Mesenchymal stem cell (in vitro differentiated cells and primary cell): ENCODE results near the gene MST1.

Experiments
- DNase-seq: peaks from one replicate; pipeline ENCODE4 v3.0.0-alpha.2; 2013
- H2AFZ ChIP-seq: one replicate; pipeline ENCODE4 v1.6.1; 2013; ENCODE audit warnings: low read depth, mild to moderate bottlenecking, control low read depth, inconsistent platforms, low read length, moderate library complexity
- H2AK5ac ChIP-seq: 2 replicates; pipeline ENCODE4 v1.6.1; 2013; ENCODE audit warnings: low read length, moderate library complexity, mild to moderate bottlenecking, inconsistent platforms; ENCODE audit not compliant: severe bottlenecking
- H2BK120ac ChIP-seq: one replicate; pipeline ENCODE4 v1.6.1; 2013; ENCODE audit warnings: low read depth, mild to moderate bottlenecking, inconsistent platforms, low read length, moderate library complexity
- H2BK12ac ChIP-seq, 2 experiments: one replicate each; pipeline ENCODE4 v1.6.1; 2013; ENCODE audit warnings: inconsistent platforms in 2 of 2, low read length in 2 of 2, mild to moderate bottlenecking in 2 of 2, moderate library complexity in 2 of 2, control low read depth in 1 of 2
- H2BK15ac ChIP-seq: one replicate; pipeline ENCODE4 v1.6.1; 2013; ENCODE audit warnings: mild to moderate bottlenecking, low read depth, inconsistent platforms; ENCODE audit not compliant: poor library complexity, severe bottlenecking
- H2BK5ac ChIP-seq: 2 replicates; pipeline ENCODE4 v1.6.1; 2013; ENCODE audit warnings: low read depth, mild to moderate bottlenecking, low read length, control low read depth, inconsistent platforms; ENCODE audit not compliant: poor library complexity, severe bottlenecking
- H3K14ac ChIP-seq, 2 experiments: one replicate each; pipeline ENCODE4 v1.6.1; 2013; ENCODE audit warnings: inconsistent platforms in 2 of 2, low read length in 2 of 2, control low read depth in 1 of 2, mild to moderate bottlenecking in 1 of 2, moderate library complexity in 1 of 2
- H3K18ac ChIP-seq, 2 experiments: one replicate each; pipeline ENCODE4 v1.6.1; 2013; ENCODE audit warnings: inconsistent platforms in 2 of 2, low read length in 2 of 2, control low read depth in 1 of 2, low read depth in 1 of 2, mild to moderate bottlenecking in 1 of 2
- H3K23ac ChIP-seq, 2 experiments: one replicate each; pipeline ENCODE4 v1.6.1; 2013; ENCODE audit warnings: inconsistent platforms in 2 of 2, low read length in 2 of 2, mild to moderate bottlenecking in 2 of 2, moderate library complexity in 2 of 2, control low read depth in 1 of 2
- H3K27ac ChIP-seq: 2 replicates; pipeline ENCODE4 v1.5.1; 2013; ENCODE audit warnings: mild to moderate bottlenecking, moderate library complexity, low read length, control low read depth, inconsistent platforms; ENCODE audit not compliant: poor library complexity, severe bottlenecking
- H3K27me3 ChIP-seq, 2 experiments: 2 replicates each; pipeline versions ENCODE4 v1.6.1 to v1.7.0; 2013; ENCODE audit warnings: low read length in 2 of 2, mild to moderate bottlenecking in 2 of 2, moderate library complexity in 2 of 2, control low read depth in 1 of 2, inconsistent platforms in 1 of 2; ENCODE audit not compliant: control insufficient read depth in 1 of 2, insufficient read depth in 1 of 2
- H3K36me3 ChIP-seq, 2 experiments: 2 replicates each; pipeline versions ENCODE4 v1.6.1 to v1.7.0; 2013; ENCODE audit warnings: low read length in 2 of 2, control low read depth in 1 of 2, inconsistent platforms in 1 of 2, low read depth in 1 of 2, mild to moderate bottlenecking in 1 of 2; ENCODE audit not compliant: insufficient read depth in 2 of 2, control insufficient read depth in 1 of 2
- H3K4ac ChIP-seq, 2 experiments: one replicate each; pipeline ENCODE4 v1.6.1; 2013; ENCODE audit warnings: inconsistent platforms in 2 of 2, low read length in 2 of 2, mild to moderate bottlenecking in 2 of 2, moderate library complexity in 2 of 2, control low read depth in 1 of 2, low read depth in 1 of 2
- H3K4me1 ChIP-seq: 2 replicates; pipeline ENCODE4 v1.6.1; 2013; ENCODE audit warnings: low read depth, low read length, control low read depth; ENCODE audit not compliant: control insufficient read depth, insufficient read depth
- H3K4me2 ChIP-seq: 2 replicates; pipeline ENCODE4 v1.6.1; 2013; ENCODE audit warnings: low read length, mild to moderate bottlenecking, inconsistent platforms; ENCODE audit not compliant: poor library complexity, severe bottlenecking
- H3K4me3 ChIP-seq, 2 experiments: 2 replicates each; pipeline versions ENCODE4 v1.5.1 to v1.7.0; 2013; ENCODE audit warnings: low read length in 2 of 2, mild to moderate bottlenecking in 2 of 2, control low read depth in 1 of 2, low read depth in 1 of 2; ENCODE audit not compliant: insufficient read depth in 1 of 2
- H3K79me1 ChIP-seq: replicated peaks from 2 replicates; pipeline ENCODE4 v1.6.1; 2013; ENCODE audit warnings: mild to moderate bottlenecking, control low read depth, low read length, inconsistent platforms; ENCODE audit not compliant: poor library complexity, severe bottlenecking
- H3K9ac ChIP-seq: 2 replicates; pipeline ENCODE4 v1.7.0; 2013; ENCODE audit warnings: mild to moderate bottlenecking, low read length, moderate library complexity
- H3K9me3 ChIP-seq: 2 replicates; pipeline ENCODE4 v1.7.0; 2013; ENCODE audit warnings: mild to moderate bottlenecking, low read length; ENCODE audit not compliant: control insufficient read depth
- H4K8ac ChIP-seq: one replicate; pipeline ENCODE4 v1.6.1; 2013; ENCODE audit warnings: inconsistent platforms, mild to moderate bottlenecking, low read length, moderate library complexity
- H4K91ac ChIP-seq: one replicate; pipeline ENCODE4 v1.6.1; 2013; ENCODE audit warnings: mild to moderate bottlenecking, low read length, inconsistent platforms
- WGBS: methylation state at CpG from one replicate; pipeline ENCODE4 v1.1.7; 2013; ENCODE audit warnings: mixed read lengths; 5-methylcytosine and 5-hydroxymethylcytosine counted together

The MST1 gene

GRCh38 chr3:49653621-49654020, 35.7 kb downstream of the MST1 start:
- H3K79me1 ChIP-seq = no peaks in the 10 kb centered on the region
- H4K8ac ChIP-seq = no peak overlapping the region
- H2BK15ac ChIP-seq = no peak overlapping the region
- no peak overlapping the region for H2BK120ac ChIP-seq
- no peak overlapping the region for H3K23ac ChIP-seq
- no peak overlapping the region for H2BK12ac ChIP-seq
- H2AK5ac ChIP-seq = no peak overlapping the region
- peaks cover 4 to 57% of the 10 kb centered on the region in 2 experiments for H3K27me3 ChIP-seq
- peaks cover 5% of the 10 kb centered on the region for H3K4me1 ChIP-seq
- H3K4me3 ChIP-seq = no peak overlapping the region
- 65% methylated on average over 8 of the region's 8 CpGs for WGBS
- no peaks in the 10 kb centered on the region for H3K36me3 ChIP-seq
- no peak overlapping the region for H3K9ac ChIP-seq
- no peak overlapping the region for H4K91ac ChIP-seq
- no peak overlapping the region for H3K27ac ChIP-seq
- H3K4me2 ChIP-seq = no peak overlapping the region
- H3K9me3 ChIP-seq = no peaks in the 10 kb centered on the region
- H3K18ac ChIP-seq = no peak overlapping the region
- no peak overlapping the region for H2AFZ ChIP-seq
- DNase-seq = no peak
- no peak overlapping the region for H3K4ac ChIP-seq
- H3K14ac ChIP-seq = no peak overlapping the region
- no peak overlapping the region for H2BK5ac ChIP-seq

GRCh38 chr3:49652903-49653415, 36.3 kb downstream of the MST1 start:
- Histone ChIP-seq H3K4me1 (peaks cover 8% of the 10 kb centered on the region), H3K23ac (no peak overlapping the region), H3K4me2 (no peak overlapping the region), H2BK5ac (no peak overlapping the region), H3K79me1 (no peaks in the 10 kb centered on the region), H4K91ac (no peak overlapping the region), H2AK5ac (no peak overlapping the region), H3K9ac (no peak overlapping the region), H2BK15ac (no peak overlapping the region), H3K9me3 (no peaks in the 10 kb centered on the region), H3K18ac (no peak overlapping the region), H2BK12ac (no peak overlapping the region), H3K4me3 (no peak overlapping the region), H2AFZ (no peak overlapping the region), H4K8ac (no peak overlapping the region), H3K4ac (no peak overlapping the region), H3K27ac (no peak overlapping the region), H2BK120ac (no peak overlapping the region), H3K14ac (no peak overlapping the region), H3K36me3 (no peaks in the 10 kb centered on the region), H3K27me3 (peaks cover 4 to 50% of the 10 kb centered on the region in 2 experiments)
- DNase-seq = no peak
- 90% methylated on average over 21 of the region's 21 CpGs for WGBS

- Histone ChIP-seq H3K4me1 (peaks cover 11% of the 10 kb centered on the region), H3K4me3 (no peak overlapping the region), H2AK5ac (no peak overlapping the region), H2BK15ac (no peak overlapping the region), H3K23ac (no peak overlapping the region), H3K9me3 (no peaks in the 10 kb centered on the region), H2BK12ac (no peak overlapping the region), H3K9ac (no peak overlapping the region), H3K4ac (no peak overlapping the region), H3K18ac (no peak overlapping the region), H2BK120ac (no peak overlapping the region), H2BK5ac (no peak overlapping the region), H4K8ac (no peak overlapping the region), H4K91ac (no peak overlapping the region), H3K27ac (no peak overlapping the region), H3K36me3 (no peaks in the 10 kb centered on the region), H3K4me2 (no peak overlapping the region), H3K27me3 (peaks cover 0 to 45% of the 10 kb centered on the region in 2 experiments), H2AFZ (no peak overlapping the region), H3K79me1 (no peaks in the 10 kb centered on the region), H3K14ac (no peak overlapping the region)
- DNase-seq = no peak
- 91% methylated on average over 34 of the region's 36 CpGs for WGBS
These were observed 36.9 kb downstream of the MST1 start for GRCh38 chr3:49652218-49652902.

- H3K18ac ChIP-seq = no peak overlapping the region
- no peak overlapping the region for H4K91ac ChIP-seq
- H2BK12ac ChIP-seq = no peak overlapping the region
- H3K36me3 ChIP-seq = no peaks in the 10 kb centered on the region
- H3K4me1 ChIP-seq = peaks cover 11% of the 10 kb centered on the region
- H2AK5ac ChIP-seq = no peak overlapping the region
- H2AFZ ChIP-seq = no peak overlapping the region
- H3K23ac ChIP-seq = no peak overlapping the region
- no peak overlapping the region for H3K9ac ChIP-seq
- H3K79me1 ChIP-seq = no peaks in the 10 kb centered on the region
- H3K9me3 ChIP-seq = no peaks in the 10 kb centered on the region
- 76% methylated on average over 8 of the region's 8 CpGs for WGBS
- H3K27me3 ChIP-seq = peaks cover 1 to 37% of the 10 kb centered on the region in 2 experiments
- no peak overlapping the region for H3K4me3 ChIP-seq
- H2BK120ac ChIP-seq = no peak overlapping the region
- H2BK5ac ChIP-seq = no peak overlapping the region
- H3K27ac ChIP-seq = no peak overlapping the region
- H4K8ac ChIP-seq = no peak overlapping the region
- no peak overlapping the region for H3K4me2 ChIP-seq
- no peak for DNase-seq
- no peak overlapping the region for H2BK15ac ChIP-seq
- H3K14ac ChIP-seq = no peak overlapping the region
- H3K4ac ChIP-seq = no peak overlapping the region
These were observed 38.6 kb downstream of the MST1 start for GRCh38 chr3:49650637-49651036.
